Measurements from ENCODE around the gene AGPAT3.
A peak's percentile ranks its signal among the peaks of the same experiment; 100 is the strongest.
"Not testable (repeated sequence)": the region's sequence is repeated elsewhere in the genome, so short reads cannot be mapped to it uniquely, and the experiment has no call there.

The AGPAT3 gene

DNA sequence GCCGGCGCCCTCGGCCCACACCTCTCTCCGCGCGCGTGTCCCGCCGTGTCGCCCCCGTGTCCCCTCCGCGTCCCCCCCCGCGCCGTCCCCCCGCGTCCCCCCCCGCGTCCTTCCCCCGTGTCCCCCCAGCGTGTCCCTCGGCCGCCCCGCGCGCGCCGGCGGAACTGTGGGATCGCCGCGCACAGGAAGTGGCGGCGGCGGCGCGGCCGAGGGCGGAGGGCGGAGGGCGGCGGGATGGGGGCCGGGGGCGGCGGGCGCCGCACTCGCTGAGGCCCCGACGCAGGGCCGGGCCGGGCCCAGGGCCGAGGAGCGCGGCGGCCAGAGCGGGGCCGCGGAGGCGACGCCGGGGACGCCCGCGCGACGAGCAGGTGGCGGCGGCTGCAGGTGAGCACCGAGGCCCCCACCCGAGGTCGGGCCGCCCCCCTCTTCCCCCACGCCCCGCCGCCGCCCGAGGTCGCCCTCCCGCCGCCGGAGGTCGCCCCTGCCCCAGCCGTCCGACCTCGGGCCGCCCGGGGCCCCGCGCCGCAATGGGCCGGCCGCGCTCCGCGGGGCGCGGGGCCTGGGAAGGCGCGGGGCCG lies at the start of gene AGPAT3:
Gene AGPAT3 (plus strand): TSS at position 262 of the 578 bp plus-strand sequence. CDS start 94,459 bp downstream, outside the sequence.
- peak; percentile 33 to 38 for DNase-seq

- DNase-seq = no peak
Measured at GRCh38 chr21:43815991-43816390, 49.0 kb upstream of the AGPAT3 start.

DNA sequence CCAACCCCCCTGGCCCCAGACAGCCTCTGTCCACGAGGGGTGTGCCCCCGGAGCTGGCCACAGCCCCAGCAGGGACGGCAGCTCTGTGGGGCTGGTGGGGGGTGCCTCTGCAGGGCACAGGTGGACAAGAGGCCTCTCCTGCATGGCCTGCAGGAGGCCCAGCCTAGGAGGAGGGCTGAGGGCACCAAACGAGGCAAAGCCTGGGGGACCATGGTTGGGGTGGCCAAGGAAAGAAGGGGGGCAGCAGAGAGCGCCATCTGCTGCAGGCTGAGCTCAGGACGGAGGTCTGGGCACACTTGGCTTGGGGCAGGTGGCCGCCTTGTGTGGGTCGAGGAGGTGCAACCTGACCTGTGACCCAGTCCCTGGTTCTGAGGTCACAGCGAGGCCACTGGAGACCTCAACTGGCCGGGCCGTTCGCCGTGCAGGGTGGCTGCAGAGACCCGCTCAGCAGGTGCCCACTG lies 48.4 kb upstream of the AGPAT3 start:
- no peak for DNase-seq

DNA sequence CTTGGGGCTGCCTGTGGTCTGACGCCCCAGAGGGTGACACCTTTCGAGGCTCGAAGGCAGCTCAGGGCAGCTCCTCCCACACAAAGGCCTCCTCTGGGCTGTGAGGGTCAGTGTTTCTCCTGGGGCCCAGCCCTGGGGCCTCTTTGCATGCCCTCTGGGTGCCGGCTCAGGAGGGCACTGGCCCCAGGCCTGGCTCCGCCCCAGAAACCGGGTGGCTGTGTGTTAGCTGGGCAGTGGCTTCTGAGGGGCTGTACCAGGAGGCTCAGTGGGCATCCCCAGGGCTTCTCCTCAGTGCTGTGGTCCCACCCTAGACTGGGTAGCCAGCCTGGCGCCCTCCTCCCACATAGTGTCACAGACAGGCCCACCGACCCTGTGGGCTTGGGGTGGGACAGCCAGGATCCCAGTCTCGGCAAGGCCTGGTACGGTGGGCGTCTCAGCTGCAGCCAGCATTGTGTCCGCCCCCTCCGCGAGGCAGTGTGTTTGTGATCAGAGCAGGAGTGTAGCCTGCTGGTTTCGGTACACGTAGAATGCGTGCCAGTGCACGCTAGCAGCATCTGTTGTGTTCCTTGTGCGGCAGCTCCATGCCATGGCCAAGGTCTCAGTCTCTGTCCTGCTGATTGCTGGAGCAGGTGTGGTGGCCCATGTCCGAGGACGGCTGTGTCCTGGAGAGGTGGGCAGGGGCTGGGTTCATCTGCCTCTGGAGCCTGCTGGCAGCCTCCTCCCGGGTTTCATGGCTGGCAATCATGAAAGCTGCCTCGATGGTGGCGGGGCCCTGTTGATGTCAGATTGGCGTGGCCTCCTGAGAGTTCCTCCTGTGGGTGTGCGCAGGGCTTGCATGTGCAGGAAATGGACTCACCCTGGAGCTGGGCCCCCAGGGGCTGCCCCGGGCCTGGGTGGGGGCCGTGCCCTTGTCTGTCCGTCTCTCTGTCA lies 47.6 kb upstream of the AGPAT3 start:
- DNase-seq = no peak

DNA sequence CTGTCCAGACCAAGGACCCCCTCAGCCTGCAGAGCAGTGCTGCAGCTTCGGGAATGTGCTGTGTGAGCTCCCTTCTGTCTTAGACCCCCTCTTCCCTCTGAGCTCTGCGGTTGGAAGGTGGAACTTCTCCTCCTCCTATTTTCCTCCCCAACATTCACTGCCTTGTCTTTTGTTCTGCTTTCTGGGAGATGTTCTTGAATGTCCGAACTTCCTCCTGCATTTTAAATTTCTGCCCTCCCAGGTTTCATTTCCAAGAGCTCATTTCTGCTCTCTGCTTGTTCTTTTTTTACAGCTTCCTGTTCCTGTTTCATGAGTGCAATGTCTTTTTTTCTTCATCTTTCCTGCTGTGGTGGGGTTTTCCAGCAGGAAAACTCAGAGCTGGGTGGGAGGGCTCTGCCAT lies 46.3 kb upstream of the AGPAT3 start:
- no peak for DNase-seq

DNA sequence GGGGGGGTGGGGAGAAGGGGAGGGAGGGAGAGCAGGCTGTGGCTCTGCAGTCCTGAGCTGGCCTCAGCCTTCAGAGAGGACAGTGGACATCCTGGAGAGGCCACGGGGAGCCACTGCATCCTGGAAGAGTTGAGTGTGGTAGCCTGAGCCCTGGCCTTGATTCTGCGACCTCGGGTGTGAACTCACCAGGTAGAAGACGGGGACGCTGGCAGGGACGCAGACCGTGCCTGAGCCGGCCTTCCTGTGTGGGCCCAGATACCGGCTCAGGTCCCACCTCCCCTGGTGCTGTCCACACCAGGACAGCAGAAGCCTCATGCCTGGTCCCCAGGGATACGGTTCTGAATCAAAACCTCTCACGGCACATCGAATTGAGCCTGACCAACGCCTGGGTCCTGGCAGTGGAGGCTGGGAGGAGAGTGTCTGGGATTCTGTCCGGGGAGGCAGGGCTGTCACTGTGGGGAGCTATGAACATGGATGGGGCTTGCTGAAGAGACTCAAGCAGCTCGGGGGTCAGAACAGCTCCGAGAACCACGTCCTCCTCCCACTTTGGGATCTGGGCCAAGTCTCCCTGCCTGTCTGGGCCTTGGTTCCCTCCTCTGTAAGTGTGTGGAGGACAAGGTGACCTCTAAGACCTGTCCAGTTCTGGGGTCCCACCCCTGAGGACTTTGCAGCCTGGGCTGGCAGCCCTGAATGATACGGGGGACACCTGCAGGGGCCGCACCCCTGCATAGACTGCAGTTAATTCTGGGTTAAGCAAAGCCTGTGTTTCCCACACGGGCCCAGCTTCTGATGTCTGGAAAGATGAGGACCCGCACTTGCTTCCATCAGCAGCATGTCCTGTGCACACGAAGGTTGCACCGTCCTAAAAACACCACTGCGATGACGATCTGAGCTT lies 45.3 kb upstream of the AGPAT3 start:
- no peak for DNase-seq

DNA sequence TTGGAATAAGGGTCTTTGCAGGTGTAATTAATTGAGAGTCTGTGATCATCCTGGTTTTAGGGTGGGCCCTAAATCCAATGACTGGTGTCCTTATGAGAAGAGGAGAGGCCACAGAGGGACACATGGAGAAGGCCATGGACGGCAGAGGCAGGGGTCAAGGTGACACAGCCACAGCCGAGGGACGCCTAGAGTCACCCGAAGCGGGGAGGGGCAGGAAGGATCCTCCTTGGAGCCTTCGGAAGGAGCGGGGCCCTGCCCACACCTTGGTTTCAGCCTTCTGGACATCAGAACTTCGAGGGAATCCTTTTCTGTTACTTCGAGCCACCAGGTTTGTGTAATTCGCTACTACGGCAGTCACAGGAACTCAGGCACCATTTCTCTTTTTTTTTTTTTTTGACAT lies 44.6 kb upstream of the AGPAT3 start:
- DNase-seq = no peak

DNA sequence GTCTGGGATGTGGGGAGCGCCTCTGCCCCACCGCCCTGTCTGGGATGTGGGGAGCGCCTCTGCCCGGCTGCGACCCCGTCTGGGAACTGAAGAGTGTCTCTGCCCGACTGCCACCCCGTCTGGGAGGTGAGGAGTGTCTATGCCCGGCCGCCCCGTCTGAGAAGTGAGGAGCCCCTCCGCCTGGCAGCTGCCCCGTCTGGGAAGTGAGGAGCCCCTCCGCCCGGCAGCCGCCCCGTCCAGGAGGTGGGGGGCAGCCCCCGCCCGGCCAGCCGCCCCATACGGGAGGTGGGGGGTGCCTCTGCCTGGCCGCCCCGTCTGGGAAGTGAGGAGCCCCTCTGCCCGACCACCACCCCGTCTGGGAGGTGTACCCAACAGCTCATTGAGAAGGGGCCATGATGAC lies 42.9 kb upstream of the AGPAT3 start:
- not testable (repeated sequence) for DNase-seq

DNA sequence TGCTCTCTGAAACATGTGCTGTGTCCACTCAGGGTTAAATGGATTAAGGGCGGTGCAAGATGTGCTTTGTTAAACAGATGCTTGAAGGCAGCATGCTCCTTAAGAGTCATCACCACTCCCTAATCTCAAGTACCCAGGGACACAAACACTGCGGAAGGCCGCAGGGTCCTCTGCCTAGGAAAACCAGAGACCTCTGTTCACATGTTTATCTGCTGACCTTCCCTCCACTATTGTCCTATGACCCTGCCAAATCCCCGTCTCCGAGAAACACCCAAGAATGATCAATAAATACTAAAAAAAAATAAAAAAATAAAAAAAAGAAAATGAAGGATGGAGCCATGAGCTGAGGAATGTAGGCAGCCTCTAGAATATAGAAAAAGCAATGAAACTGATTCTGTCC lies 42.3 kb upstream of the AGPAT3 start:
- DNase-seq = not testable (repeated sequence)

DNA sequence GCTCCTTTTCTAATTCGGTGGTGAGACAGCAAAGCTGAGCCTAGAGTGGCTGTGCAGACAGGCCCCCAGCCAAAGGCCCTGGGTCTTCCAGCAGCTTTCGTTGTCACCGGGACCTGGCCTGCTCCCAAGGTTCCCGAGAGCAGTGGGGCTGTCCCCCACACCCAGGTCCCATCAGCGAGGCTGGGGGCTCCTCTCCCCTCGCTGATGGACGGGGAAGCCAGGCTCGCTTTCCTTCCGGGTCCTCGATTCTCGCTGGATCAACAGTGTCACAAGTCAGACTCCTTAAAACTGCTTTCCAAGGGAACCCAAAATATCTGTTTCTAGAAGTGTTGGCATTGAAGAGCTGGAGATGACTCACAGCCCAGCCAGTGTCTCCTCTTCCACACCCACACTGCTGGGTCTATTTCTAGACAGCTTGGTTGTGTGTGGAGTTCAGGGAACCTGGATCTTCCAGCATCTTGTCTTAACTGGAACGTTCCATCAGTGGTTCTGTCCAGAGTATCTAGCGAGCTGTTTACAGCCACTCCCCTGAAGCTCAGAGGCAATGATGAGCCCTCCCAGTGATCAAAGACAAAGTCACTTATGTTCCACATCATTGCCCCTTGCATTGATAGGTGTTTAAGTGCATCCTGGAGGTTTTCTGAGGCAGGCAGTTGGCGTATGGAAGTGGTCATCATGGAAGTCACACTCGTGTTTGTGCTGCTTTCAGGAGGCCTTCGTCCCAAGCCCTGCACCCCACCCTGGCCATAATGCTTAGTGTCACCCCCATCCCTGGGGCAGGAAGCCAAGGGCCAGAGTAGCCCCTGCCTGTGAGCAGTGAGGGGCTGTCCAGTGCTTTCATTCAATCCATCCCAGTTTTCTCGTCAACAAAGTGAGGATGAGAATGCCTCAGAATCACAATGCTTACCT lies 40.4 kb upstream of the AGPAT3 start:
- no peak for DNase-seq

DNA sequence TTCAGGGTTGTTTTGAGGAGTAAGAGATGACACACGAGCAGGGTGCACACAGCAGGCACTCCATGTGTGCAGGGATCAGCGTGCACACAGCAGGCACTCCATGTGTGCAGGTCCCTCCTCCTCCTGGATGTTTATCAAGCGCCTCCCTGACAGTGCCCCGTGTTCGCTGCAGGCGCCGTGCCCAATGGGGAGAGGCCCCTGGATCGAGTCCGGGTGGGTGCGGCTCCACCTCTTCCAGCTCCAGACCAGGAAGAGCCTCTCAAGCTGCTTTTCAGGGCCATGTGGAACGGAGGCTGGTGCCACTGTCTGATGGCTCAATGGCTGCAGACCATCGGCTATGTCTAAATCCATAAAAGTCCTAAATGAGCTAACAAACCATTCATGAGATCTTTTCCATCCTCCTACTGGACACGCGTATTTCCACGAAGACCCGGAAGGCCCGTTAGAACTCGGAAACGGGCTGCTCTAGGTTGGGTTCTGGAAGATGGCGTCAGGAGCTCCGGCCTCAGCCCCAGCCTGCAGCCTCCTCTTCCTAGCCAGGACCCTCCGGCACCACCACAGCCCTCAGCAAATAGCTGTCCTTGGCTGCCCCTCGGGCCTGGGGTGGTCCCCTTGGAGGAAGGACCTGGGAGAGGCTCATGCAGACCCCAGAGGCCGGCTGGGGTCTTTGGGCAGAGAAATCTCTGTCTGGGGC lies 39.6 kb upstream of the AGPAT3 start:
- no peak for DNase-seq

GRCh38 chr21:43825936-43826622 lies 38.9 kb upstream of the AGPAT3 start:
- DNase-seq = no peak

- no peak for DNase-seq
Measured at GRCh38 chr21:43826623-43826974, 38.4 kb upstream of the AGPAT3 start.

DNA sequence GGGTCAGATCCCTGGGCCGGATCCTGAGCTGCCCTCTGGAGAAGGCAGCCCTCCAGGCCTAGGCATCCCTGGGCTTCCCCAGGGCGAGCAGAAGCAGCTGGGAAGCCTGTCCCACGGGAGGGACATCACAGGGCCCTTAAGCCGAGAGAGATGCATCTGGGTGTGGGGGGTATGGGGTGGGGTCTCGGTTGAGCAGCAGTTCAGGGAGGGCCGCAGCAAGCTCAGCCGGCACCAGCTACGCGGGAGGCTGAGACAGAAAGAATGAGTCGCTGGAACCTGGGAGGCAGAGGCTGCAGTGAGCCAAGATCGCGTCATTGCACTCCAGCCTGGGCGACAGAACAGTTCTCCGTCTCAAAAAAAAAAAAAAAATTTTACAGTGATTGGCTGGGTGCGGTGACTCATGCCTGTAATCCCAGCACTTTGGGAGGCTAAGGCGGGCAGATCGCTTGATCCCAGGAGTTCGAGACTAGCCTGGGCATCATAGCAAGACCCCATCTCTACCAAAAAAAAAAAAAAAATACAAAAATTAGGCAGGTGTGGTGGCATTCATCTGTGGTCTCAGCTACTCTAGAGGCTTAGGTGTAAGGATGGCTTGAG lies 37.9 kb upstream of the AGPAT3 start:
- DNase-seq = no peak

DNA sequence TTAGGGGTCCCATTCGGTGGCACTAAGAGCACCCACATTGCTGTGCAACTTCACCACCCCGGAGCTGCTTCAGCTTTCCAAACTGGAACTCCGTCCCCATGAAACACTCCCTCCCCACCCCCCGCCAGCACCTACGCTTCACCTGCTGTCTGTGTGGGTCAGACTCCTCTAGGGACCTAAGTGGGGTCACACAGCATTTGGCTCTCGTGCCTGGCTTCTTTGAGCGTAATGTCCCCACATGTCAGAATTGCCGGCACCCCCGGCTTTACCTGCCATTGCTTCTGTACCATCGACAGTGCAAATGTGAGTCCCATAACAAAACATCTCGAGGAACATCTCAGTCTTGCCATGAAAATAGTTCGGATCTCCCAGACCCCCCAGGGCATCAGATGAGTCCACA lies 35.9 kb upstream of the AGPAT3 start:
- no peak for DNase-seq

DNA sequence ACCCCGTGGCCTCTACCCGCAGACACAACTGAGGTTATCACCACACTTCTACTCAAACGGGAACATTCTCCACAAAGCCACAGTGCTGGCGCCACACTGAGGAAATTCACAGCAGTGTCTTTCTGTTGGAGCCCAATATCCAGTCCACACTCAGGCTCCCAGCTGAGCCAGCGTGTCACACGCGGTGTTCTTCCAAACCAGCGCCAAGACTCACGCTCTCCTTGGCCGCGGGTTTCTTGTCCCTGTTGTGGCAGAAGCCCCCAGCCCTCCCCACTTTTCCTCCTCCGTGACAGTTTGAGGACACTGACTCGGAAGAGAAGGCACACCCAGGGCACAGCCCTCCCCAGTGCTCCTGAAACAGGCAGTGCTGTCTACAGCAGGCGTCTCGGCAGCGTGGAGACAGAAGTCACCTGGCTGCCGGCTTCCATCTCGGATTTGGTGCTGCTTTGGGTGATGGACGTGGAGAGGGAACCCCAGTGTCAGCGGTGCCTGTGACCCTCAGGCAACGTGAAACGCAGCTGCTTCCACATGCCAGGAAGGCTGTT lies 35.4 kb upstream of the AGPAT3 start:
- no peak for DNase-seq

- no peak for DNase-seq
Measured at GRCh38 chr21:43832158-43832550, 32.9 kb upstream of the AGPAT3 start.

DNA sequence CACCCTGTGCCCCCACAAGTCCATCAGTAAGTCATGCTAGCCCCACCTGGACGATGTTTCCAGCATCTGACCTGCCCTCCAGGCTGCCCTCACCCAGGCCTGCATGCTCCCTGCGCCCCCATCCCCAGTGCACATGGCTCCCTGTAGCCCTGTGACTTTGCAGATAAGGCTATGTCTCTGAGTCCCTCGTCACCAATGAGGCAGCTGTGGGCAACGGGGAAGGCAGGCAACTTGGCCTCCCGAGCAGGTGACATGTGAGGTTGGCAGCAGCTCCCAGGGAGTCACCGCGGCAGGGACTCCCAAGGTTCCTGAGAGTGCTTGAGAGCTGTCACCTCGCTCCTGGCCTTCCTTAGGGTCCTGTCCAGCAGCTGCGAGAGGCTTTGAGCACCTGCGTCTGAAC lies 32.4 kb upstream of the AGPAT3 start:
- no peak for DNase-seq

DNA sequence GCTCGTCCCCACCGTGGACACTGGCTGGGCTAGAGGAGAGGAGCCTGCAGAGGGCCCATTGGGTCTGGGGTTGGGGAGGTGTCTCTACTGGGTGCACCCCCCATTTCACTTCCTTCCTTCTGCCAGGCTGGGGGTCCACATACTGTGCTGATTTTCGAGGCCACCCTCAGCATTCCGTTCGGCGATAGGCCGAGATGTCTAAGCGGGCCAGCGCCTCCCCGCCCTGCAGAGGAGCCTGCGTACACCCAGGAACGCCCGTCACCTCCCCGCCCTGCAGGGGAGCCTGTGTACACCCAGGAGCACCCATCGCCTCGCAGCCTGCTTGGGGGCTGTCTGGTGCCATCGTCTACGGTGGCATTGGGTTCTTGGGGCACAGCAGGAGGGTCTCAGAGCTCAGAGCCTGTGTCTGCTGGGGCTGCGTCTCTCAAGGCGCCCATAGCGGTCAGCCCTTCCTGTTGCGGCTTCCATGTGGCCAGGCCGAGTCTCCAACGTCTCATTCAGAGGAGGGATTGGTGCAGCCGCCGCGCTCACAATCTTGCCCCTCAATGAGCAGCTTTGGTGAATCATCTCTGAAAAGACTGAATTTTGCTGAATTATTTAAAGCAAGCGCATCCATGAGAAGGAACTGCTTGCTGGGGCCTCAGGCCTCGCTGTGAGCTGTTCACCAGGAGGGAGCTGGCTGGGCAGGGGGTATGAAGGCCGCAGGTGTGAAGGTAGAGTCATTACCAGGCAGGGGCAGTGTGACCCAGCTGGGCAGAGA lies 30.7 kb upstream of the AGPAT3 start:
- DNase-seq = no peak
